Activated CD8-positive, alpha-beta T cell treated with anti-CD3 and anti-CD28 coated beads for 36 hours (primary cell): Measurements from ENCODE around the gene IL12RB2. TPM values are rescaled to one million over a fixed set of nuclear protein-coding genes. Genes with fewer than 3 reads are reported as not detected.

ENCODE experiments used
- ATAC-seq: fragments of 200-7000 bp; cut with Tn5 transposase; one replicate; pipeline ENCODE4 v1.10.0; 2021; ENCODE audit warnings: mild to moderate bottlenecking, moderate library complexity
- CTCF ChIA-PET: fragments of 350-600 bp; sonication (Branson Sonifier 250); formaldehyde crosslinking; loops from one replicate; lab custom pipeline; 2021; ENCODE audit warnings: antibody characterized with exemption; lab: Charles Lee
- POLR2A ChIA-PET: fragments of 350-600 bp; sonication (Branson Sonifier 250); formaldehyde crosslinking; loops from one replicate; lab custom pipeline; 2021; ENCODE audit warnings: antibody characterized with exemption; lab: Charles Lee
- DNase-seq: peaks from one replicate; pipeline ENCODE4 v3.0.0-alpha.2; 2020
- H3K27ac Mint-ChIP-seq: one replicate; pipeline ENCODE4 v1.8.0; 2021; ENCODE audit warnings: mild to moderate bottlenecking, mixed read lengths
- H3K27me3 Mint-ChIP-seq: one replicate; pipeline ENCODE4 v1.8.0; 2021; ENCODE audit warnings: mixed read lengths
- H3K36me3 Mint-ChIP-seq: one replicate; pipeline ENCODE4 v1.8.0; 2021; ENCODE audit warnings: low read depth, mixed read lengths
- H3K4me1 Mint-ChIP-seq: one replicate; pipeline ENCODE4 v1.8.0; 2021; ENCODE audit warnings: low read depth, mixed read lengths
- H3K4me3 Mint-ChIP-seq: one replicate; pipeline ENCODE4 v1.8.0; 2021; ENCODE audit warnings: mild to moderate bottlenecking, moderate library complexity, mixed read lengths
- H3K9me3 Mint-ChIP-seq: one replicate; pipeline ENCODE4 v1.8.0; 2021; ENCODE audit warnings: mixed read lengths
- CTCF ChIP-seq: fragments of 200-600 bp; IDR thresholded peaks from one replicate; pipeline ENCODE4 v1.8.0; 2022; ENCODE audit warnings: antibody characterized with exemption, mild to moderate bottlenecking
- intact Hi-C: fragments of 100-400 bp; cut with micrococcal nuclease; formaldehyde crosslinking; loops from one replicate; pipeline ENCODE4 v1.10.0; 2022
- total RNA-seq, 2 experiments: library from RNA; stranded (reverse); gene quantifications; one replicate each; pipeline ENCODE4 v1.2.3, GENCODE V29; 2021

Gene IL12RB2
- total RNA-seq, 2 experiments from 2014 or later: 29.1 to 29.7 TPM

- H3K36me3 Mint-ChIP-seq: peaks cover 5% of the 10 kb centered on the region
- H3K4me3 Mint-ChIP-seq: peak overlapping the region; percentile 35
- TF ChIP-seq CTCF: no peak
- intact Hi-C loops: loop anchor here (2.0 kb wide), 1 partner anchor 29 kb away; no protein-coding TSS in a partner anchor
- H3K27ac Mint-ChIP-seq: peak overlapping the region; percentile 87
- no peaks in the 10 kb centered on the region for H3K9me3 Mint-ChIP-seq
- ChIA-PET CTCF (interaction anchor here (0.7 kb wide), 1 partner anchor 23 kb away, joined by 3 read pairs; no protein-coding TSS in a partner anchor), POLR2A (interaction anchor here (0.6 to 1.3 kb wide), 3 partner anchors 29 to 37 kb away, joined by 3 to 5 read pairs (median 3); no protein-coding TSS in a partner anchor)
- H3K4me1 Mint-ChIP-seq: peaks cover 35% of the 10 kb centered on the region
- peaks cover 15% of the 10 kb centered on the region for H3K27me3 Mint-ChIP-seq
- ATAC-seq (peak; percentile 55), DNase-seq (no peak)
These were observed 3.6 kb upstream of the IL12RB2 start for GRCh38 chr1:67304023-67304422.

- Mint-ChIP-seq H3K4me3 (peak overlapping the region; percentile 84), H3K27ac (peak overlapping the region; percentile 93), H3K27me3 (peaks cover 11% of the 10 kb centered on the region), H3K4me1 (peaks cover 41% of the 10 kb centered on the region), H3K36me3 (peaks cover 22% of the 10 kb centered on the region), H3K9me3 (no peaks in the 10 kb centered on the region)
- ChIA-PET CTCF (interaction anchor here (0.8 kb wide), 1 partner anchor 31 kb away, joined by 3 read pairs; no protein-coding TSS in a partner anchor), POLR2A (interaction anchor here (1.1 to 1.7 kb wide), 6 partner anchors 10 to 42 kb away, joined by 3 to 8 read pairs (median 4); no protein-coding TSS in a partner anchor)
- DNase-seq (no peak), ATAC-seq (no peak)
- no peak for TF ChIP-seq CTCF
- intact Hi-C loops: no loop called here
These were observed 1.1 kb upstream of the IL12RB2 start for GRCh38 chr1:67306547-67306946.

- intact Hi-C loops: loop anchor here (1.0 kb wide), 1 partner anchor 25 kb away; no protein-coding TSS in a partner anchor
- TF ChIP-seq CTCF: no peak
- Mint-ChIP-seq H3K27me3 (peaks cover 11% of the 10 kb centered on the region), H3K36me3 (peaks cover 33% of the 10 kb centered on the region), H3K4me1 (peaks cover 53% of the 10 kb centered on the region), H3K27ac (peak overlapping the region; percentile 88), H3K9me3 (no peaks in the 10 kb centered on the region), H3K4me3 (peak overlapping the region; percentile 84)
- ChIA-PET POLR2A (interaction anchor here (0.9 to 1.7 kb wide), 4 partner anchors 8 to 36 kb away, joined by 3 to 8 read pairs (median 4); no protein-coding TSS in a partner anchor), CTCF (no interaction called here)
- ATAC-seq (peak; percentile 10), DNase-seq (peak; percentile 25)
These were observed 463 bp downstream of the IL12RB2 start for GRCh38 chr1:67308136-67308535.

GRCh38 chr1:67312615-67313014, 4.9 kb downstream of the IL12RB2 start:
- H3K36me3 Mint-ChIP-seq: peaks cover 50% of the 10 kb centered on the region
- ATAC-seq (no peak), DNase-seq (no peak)
- ChIA-PET CTCF (interaction anchor here (1.0 kb wide), 1 partner anchor 169 kb away, joined by 3 read pairs; no protein-coding TSS in a partner anchor), POLR2A (interaction anchor here (1.6 kb wide), 1 partner anchor 27 kb away, joined by 4 read pairs; no protein-coding TSS in a partner anchor)
- no peaks in the 10 kb centered on the region for H3K9me3 Mint-ChIP-seq
- peaks cover 7% of the 10 kb centered on the region for H3K27me3 Mint-ChIP-seq
- intact Hi-C loops: no loop called here
- H3K4me1 Mint-ChIP-seq: peaks cover 49% of the 10 kb centered on the region
- no peak overlapping the region for H3K4me3 Mint-ChIP-seq
- peak overlapping the region; percentile 39 for H3K27ac Mint-ChIP-seq
- TF ChIP-seq CTCF: no peak
